Measurements from ENCODE around the gene VWA3B. TPM values are rescaled to one million over a fixed set of nuclear protein-coding genes. Genes with fewer than 3 reads are reported as not detected.

Gene VWA3B
- total and polyA plus RNA-seq, 2 experiments from 2014 or later = not detected

GRCh38 chr2:98341241-98341640 is 254.3 kb downstream of the VWA3B start:
- H2AFZ ChIP-seq = no peak overlapping the region
- H4K20me1 ChIP-seq (ENCODE audit: insufficient read depth) = no peaks in the 10 kb centered on the region
- 76 to 79% methylated on average over 2 of the region's 2 CpGs for WGBS, 2 experiments (ENCODE audit: low coverage in 1 of 2, low lambda C conversion rate in 2 of 2, missing lambda C conversion rate in 2 of 2)
- peaks cover 8% of the 10 kb centered on the region for H3K27me3 ChIP-seq (replicated peaks; ENCODE audit: insufficient read depth)
- H3K9ac ChIP-seq = no peak overlapping the region
- TF ChIP-seq EZH2 (IDR thresholded peaks at IDR 0.05; ENCODE audit: insufficient read depth, poor library complexity, severe bottlenecking) (no peak), EZH2phosphoT487 (IDR thresholded peaks at IDR 0.05; ENCODE audit: insufficient read depth, low read depth) (no peak)
- H3K36me3 ChIP-seq (ENCODE audit: low read depth) = no peaks in the 10 kb centered on the region
- in situ Hi-C loops (cut with MboI) = no loop called here
- DNase-seq = no peak
- no peak overlapping the region for H3K4me3 ChIP-seq
- no peaks in the 10 kb centered on the region for H3K79me2 ChIP-seq (ENCODE audit: insufficient read depth)
- no peaks in the 10 kb centered on the region for H3F3A ChIP-seq (ENCODE audit: insufficient read depth)
- H3K9me2 ChIP-seq (ENCODE audit: insufficient read depth) = no peaks in the 10 kb centered on the region
- no peaks in the 10 kb centered on the region for H3K9me3 ChIP-seq (ENCODE audit: low read depth)
- H3K4me2 ChIP-seq (ENCODE audit: unreplicated experiment) = no peak overlapping the region
- no peaks in the 10 kb centered on the region for H3K4me1 ChIP-seq (ENCODE audit: insufficient read depth)
- no peak overlapping the region for H3K27ac ChIP-seq

- Histone ChIP-seq H3K9me2 (ENCODE audit: insufficient read depth) (no peaks in the 10 kb centered on the region), H3K9me3 (ENCODE audit: low read depth) (no peaks in the 10 kb centered on the region), H3K36me3 (ENCODE audit: low read depth) (no peaks in the 10 kb centered on the region), H3K4me1 (ENCODE audit: insufficient read depth) (0 out of 2 replicates have a peak, but pooled peaks cover 3% of the 10 kb centered on the region), H3F3A (ENCODE audit: insufficient read depth) (no peaks in the 10 kb centered on the region), H2AFZ (no peak overlapping the region), H3K4me2 (ENCODE audit: unreplicated experiment) (no peak overlapping the region), H4K20me1 (ENCODE audit: insufficient read depth) (no peaks in the 10 kb centered on the region), H3K27me3 (replicated peaks; ENCODE audit: insufficient read depth) (peaks cover 29% of the 10 kb centered on the region), H3K4me3 (no peak overlapping the region), H3K9ac (no peak overlapping the region), H3K27ac (no peak overlapping the region), H3K79me2 (ENCODE audit: insufficient read depth) (no peaks in the 10 kb centered on the region)
- 26 to 27% methylated on average over 3 of the region's 3 CpGs for WGBS, 2 experiments (ENCODE audit: low coverage in 1 of 2, low lambda C conversion rate in 2 of 2, missing lambda C conversion rate in 2 of 2)
- in situ Hi-C loops (cut with MboI) = no loop called here
- no peak for DNase-seq
- TF ChIP-seq EZH2phosphoT487 (IDR thresholded peaks at IDR 0.05; ENCODE audit: insufficient read depth, low read depth) (no peak), EZH2 (IDR thresholded peaks at IDR 0.05; ENCODE audit: insufficient read depth, poor library complexity, severe bottlenecking) (no peak)
Measured at GRCh38 chr2:98343285-98343684, 256.3 kb downstream of the VWA3B start.

DNA sequence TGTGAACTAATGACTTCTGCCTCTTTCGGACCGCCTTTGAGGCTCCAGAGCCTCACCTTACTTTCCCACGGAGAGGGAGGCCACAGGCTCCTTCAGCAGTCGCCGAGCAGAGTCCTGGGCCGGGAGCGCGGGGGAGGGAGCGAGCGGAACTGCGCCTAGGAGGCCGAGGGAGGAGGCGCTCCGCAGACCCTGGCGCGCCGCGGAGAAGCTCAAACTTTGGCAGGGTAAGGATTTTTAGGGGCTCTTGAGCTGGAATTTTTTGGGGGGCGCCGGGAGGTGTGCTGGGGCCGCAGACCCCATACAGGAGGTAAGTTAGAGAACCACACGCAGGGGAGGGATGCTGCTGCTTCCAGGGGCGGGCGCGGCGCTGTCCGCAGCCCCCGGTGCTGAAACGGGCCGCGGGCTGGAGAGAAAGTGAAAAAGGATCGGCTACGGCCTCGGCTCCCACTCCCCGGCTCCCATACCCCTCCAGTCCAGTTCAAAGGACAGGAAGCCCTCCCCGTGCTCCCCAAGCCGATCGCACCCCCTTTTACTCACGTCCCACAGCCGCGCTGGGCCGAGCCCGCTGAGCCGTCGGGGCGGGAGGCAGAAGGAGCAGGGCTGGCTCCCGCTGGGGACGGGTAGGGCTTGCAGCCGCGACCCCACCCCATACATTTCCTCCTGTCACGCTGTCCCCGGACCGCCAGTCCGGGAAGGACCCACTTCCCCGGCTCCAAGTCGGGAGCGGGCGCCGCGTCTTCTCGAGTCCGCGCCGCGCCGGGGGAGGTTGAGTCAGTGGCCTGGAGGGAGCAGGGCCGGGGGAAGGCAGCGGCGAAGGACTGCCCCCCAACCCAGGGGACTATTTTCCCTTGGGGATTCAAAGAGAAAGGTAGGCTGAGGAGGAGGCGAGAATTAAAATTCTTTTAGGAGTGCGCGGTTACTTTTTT is 259.6 kb downstream of the VWA3B start, which contains the start of gene CNGA3:
Gene CNGA3 (plus strand): TSS at position 146 of the 926 bp plus-strand sequence. CDS start 23,520 bp downstream, outside the sequence.
- peak within 1 kb of the TSS; percentile 68 for H3K4me3 ChIP-seq
- H3K9me3 ChIP-seq (ENCODE audit: low read depth) = no peaks in the 10 kb centered on the region
- H3K4me2 ChIP-seq (ENCODE audit: unreplicated experiment) = peak within 1 kb of the TSS; percentile 85
- 0 out of 2 replicates have a peak, but pooled peaks cover 3% of the 10 kb centered on the region for H3K4me1 ChIP-seq (ENCODE audit: insufficient read depth)
- in situ Hi-C loops (cut with MboI) = no loop called here
- WGBS, 2 experiments (ENCODE audit: low coverage in 1 of 2, low lambda C conversion rate in 2 of 2, missing lambda C conversion rate in 2 of 2) = 5% methylated on average over 59 to 64 of the region's 72 CpGs
- peak within 1 kb of the TSS; percentile 78 for H2AFZ ChIP-seq
- peak; percentile 57 for DNase-seq
- 0 out of 2 replicates have a peak, but pooled peaks have one; percentile 41 for TF ChIP-seq EZH2phosphoT487 (IDR thresholded peaks at IDR 0.05; ENCODE audit: insufficient read depth, low read depth)
- TF ChIP-seq EZH2 (IDR thresholded peaks at IDR 0.05; ENCODE audit: insufficient read depth, poor library complexity, severe bottlenecking) = peak; percentile 75
- no peaks in the 10 kb centered on the region for H4K20me1 ChIP-seq (ENCODE audit: insufficient read depth)
- H3K27ac ChIP-seq = no peak within 1 kb of the TSS
- H3K9me2 ChIP-seq (ENCODE audit: insufficient read depth) = no peaks in the 10 kb centered on the region
- H3K79me2 ChIP-seq (ENCODE audit: insufficient read depth) = no peaks in the 10 kb centered on the region
- peaks cover 42% of the 10 kb centered on the region for H3K27me3 ChIP-seq (replicated peaks; ENCODE audit: insufficient read depth)
- H3F3A ChIP-seq (ENCODE audit: insufficient read depth) = no peaks in the 10 kb centered on the region
- no peak within 1 kb of the TSS for H3K9ac ChIP-seq
- no peaks in the 10 kb centered on the region for H3K36me3 ChIP-seq (ENCODE audit: low read depth)

- H3K9me3 ChIP-seq (ENCODE audit: low read depth) = no peaks in the 10 kb centered on the region
- no peak overlapping the region for H3K27ac ChIP-seq
- H4K20me1 ChIP-seq (ENCODE audit: insufficient read depth) = no peaks in the 10 kb centered on the region
- no peaks in the 10 kb centered on the region for H3K79me2 ChIP-seq (ENCODE audit: insufficient read depth)
- H3K9me2 ChIP-seq (ENCODE audit: insufficient read depth) = no peaks in the 10 kb centered on the region
- H3F3A ChIP-seq (ENCODE audit: insufficient read depth) = no peaks in the 10 kb centered on the region
- 6 to 8% methylated on average over 46 to 53 of the region's 54 CpGs for WGBS, 2 experiments (ENCODE audit: low coverage in 1 of 2, low lambda C conversion rate in 2 of 2, missing lambda C conversion rate in 2 of 2)
- H3K4me2 ChIP-seq (ENCODE audit: unreplicated experiment) = peak overlapping the region; percentile 85
- DNase-seq = peak; percentile 9
- no peaks in the 10 kb centered on the region for H3K36me3 ChIP-seq (ENCODE audit: low read depth)
- peak; percentile 66 for TF ChIP-seq EZH2 (IDR thresholded peaks at IDR 0.05; ENCODE audit: insufficient read depth, poor library complexity, severe bottlenecking)
- no peak for TF ChIP-seq EZH2phosphoT487 (IDR thresholded peaks at IDR 0.05; ENCODE audit: insufficient read depth, low read depth)
- H2AFZ ChIP-seq = no peak overlapping the region
- no peak overlapping the region for H3K9ac ChIP-seq
- peak overlapping the region; percentile 68; the same call in 1 of the 2 replicates for H3K4me3 ChIP-seq
- H3K4me1 ChIP-seq (ENCODE audit: insufficient read depth) = 0 out of 2 replicates have a peak, but pooled peaks cover 3% of the 10 kb centered on the region
- in situ Hi-C loops (cut with MboI) = no loop called here
- H3K27me3 ChIP-seq (replicated peaks; ENCODE audit: insufficient read depth) = peaks cover 42% of the 10 kb centered on the region
Measured at GRCh38 chr2:98347298-98348065, 260.5 kb downstream of the VWA3B start.
